B cell (primary cell): ENCODE data around the gene ATP1B2.

Experiments
- CTCF ChIP-seq: fragments of 200-600 bp; IDR thresholded peaks from one replicate; pipeline ENCODE4 v1.8.0; 2022; ENCODE audit warnings: antibody characterized with exemption, mild to moderate bottlenecking
- EZH2 ChIP-seq: IDR thresholded peaks from 2 replicates; pipeline ENCODE4 v1.6.1; 2012; ENCODE audit warnings: borderline replicate concordance, low read depth, mild to moderate bottlenecking, moderate library complexity, low read length; ENCODE audit not compliant: insufficient read depth, poor library complexity, severe bottlenecking

DNA sequence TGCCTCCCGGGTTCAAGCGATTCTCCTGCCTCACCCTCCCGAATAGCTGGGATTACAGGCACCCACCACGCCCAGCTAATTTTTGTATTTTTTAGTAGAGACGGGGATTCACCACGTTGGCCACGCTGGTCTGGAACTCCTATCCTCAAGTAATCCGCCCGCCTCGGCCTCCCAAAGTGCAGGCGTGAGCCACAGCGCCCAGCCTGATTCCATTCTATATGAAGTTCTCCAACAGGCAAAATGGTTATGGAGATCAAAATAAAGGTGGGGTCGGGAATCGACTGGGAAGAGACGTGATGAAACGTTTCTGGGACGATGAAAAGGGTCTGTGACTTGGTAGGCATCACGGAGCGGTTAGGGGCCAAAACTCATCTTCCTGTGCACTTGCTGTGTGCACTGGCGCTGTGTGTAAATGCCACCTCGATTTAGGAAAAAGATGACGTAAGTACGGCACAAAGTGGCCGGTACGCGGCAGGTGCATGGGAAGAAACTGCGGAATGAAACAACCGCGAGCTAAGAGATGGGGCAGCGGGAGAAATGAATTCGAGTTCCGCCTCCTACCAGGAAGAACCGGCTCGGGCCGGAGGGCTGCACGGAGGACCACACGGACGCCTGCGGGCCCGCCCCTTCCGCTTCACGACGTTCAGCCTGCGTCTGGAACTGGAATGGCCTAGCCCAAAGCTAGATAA, 35.0 kb downstream of the ATP1B2 start:
- no peak for TF ChIP-seq CTCF
- TF ChIP-seq EZH2, result no peak
